IPS DF 19.7 (cell line): ENCODE data around the gene GRM4.

Source experiments
- DNase-seq: peaks from one replicate; pipeline ENCODE4 v3.0.0-alpha.2; 2013; ENCODE audit warnings: low read depth, low spot score

GRM4 gene

GRCh38 chr6:34108176-34108575 lies 37.7 kb downstream of the GRM4 start:
- no peak for DNase-seq

- no peak for DNase-seq
Observed at GRCh38 chr6:34106900-34107299, 39.0 kb downstream of the GRM4 start.

- no peak for DNase-seq
Observed at GRCh38 chr6:34106421-34106820, 39.5 kb downstream of the GRM4 start.

GRCh38 chr6:34104628-34105027 lies 41.3 kb downstream of the GRM4 start:
- no peak for DNase-seq

GRCh38 chr6:34104186-34104585 lies 41.7 kb downstream of the GRM4 start:
- DNase-seq = no peak

- no peak for DNase-seq
Observed at GRCh38 chr6:34103321-34103720, 42.6 kb downstream of the GRM4 start.

GRCh38 chr6:34102696-34103095 lies 43.2 kb downstream of the GRM4 start:
- DNase-seq = no peak

- DNase-seq = no peak
Observed at GRCh38 chr6:34102099-34102656, 43.7 kb downstream of the GRM4 start.

GRCh38 chr6:34100788-34101187 lies 45.1 kb downstream of the GRM4 start:
- no peak for DNase-seq

GRCh38 chr6:34099878-34100277 lies 46.0 kb downstream of the GRM4 start:
- no peak for DNase-seq

- DNase-seq = no peak
Observed at GRCh38 chr6:34098045-34098936, 47.6 kb downstream of the GRM4 start.

- DNase-seq = no peak
Observed at GRCh38 chr6:34096814-34097213, 49.1 kb downstream of the GRM4 start.

GRCh38 chr6:34096193-34096592 lies 49.7 kb downstream of the GRM4 start:
- DNase-seq = no peak

GRCh38 chr6:34095741-34096140 lies 50.1 kb downstream of the GRM4 start:
- no peak for DNase-seq

- no peak for DNase-seq
Observed at GRCh38 chr6:34095136-34095505, 50.8 kb downstream of the GRM4 start.

GRCh38 chr6:34094474-34095135 lies 51.3 kb downstream of the GRM4 start:
- DNase-seq = no peak

GRCh38 chr6:34093854-34094430 lies 51.9 kb downstream of the GRM4 start:
- no peak for DNase-seq

GRCh38 chr6:34093206-34093605 lies 52.7 kb downstream of the GRM4 start:
- DNase-seq = no peak

- DNase-seq = no peak
Observed at GRCh38 chr6:34092631-34093030, 53.3 kb downstream of the GRM4 start.

- no peak for DNase-seq
Observed at GRCh38 chr6:34090935-34091334, 55.0 kb downstream of the GRM4 start.

- DNase-seq = no peak
Observed at GRCh38 chr6:34090529-34090928, 55.4 kb downstream of the GRM4 start.

GRCh38 chr6:34086558-34086957 lies 59.3 kb downstream of the GRM4 start:
- no peak for DNase-seq
